Nephron progenitor cell (in vitro differentiated cells): ENCODE results near the gene ZNF580.

Experiments
- DNase-seq: peaks from one replicate; pipeline ENCODE4 v3.0.0; 2021
- H3K27ac Mint-ChIP-seq: 2 replicates; pipeline ENCODE4 v1.8.0; 2021; ENCODE audit warnings: mild to moderate bottlenecking, moderate library complexity, mixed read lengths
- H3K27me3 Mint-ChIP-seq: 2 replicates; pipeline ENCODE4 v1.8.0; 2021; ENCODE audit warnings: mild to moderate bottlenecking, low read depth, mixed read lengths; ENCODE audit not compliant: poor library complexity
- H3K36me3 Mint-ChIP-seq: 2 replicates; pipeline ENCODE4 v1.8.0; 2021; ENCODE audit warnings: low read depth, mixed read lengths
- H3K4me1 Mint-ChIP-seq: 2 replicates; pipeline ENCODE4 v1.8.0; 2021; ENCODE audit warnings: mixed read lengths
- H3K4me3 Mint-ChIP-seq: 2 replicates; pipeline ENCODE4 v1.8.0; 2021; ENCODE audit warnings: mild to moderate bottlenecking, moderate library complexity, mixed read lengths
- H3K9me3 Mint-ChIP-seq: 2 replicates; pipeline ENCODE4 v1.8.0; 2021; ENCODE audit warnings: mild to moderate bottlenecking, moderate library complexity, mixed read lengths
- CTCF ChIP-seq: fragments of 200-600 bp; sonication (generic); IDR thresholded peaks from 2 replicates; pipeline ENCODE4 v1.5.0; 2021; ENCODE audit warnings: antibody characterized with exemption

The ZNF580 gene

GRCh38 chr19:55619286-55619685 is 21.5 kb upstream of the ZNF580 start:
- Mint-ChIP-seq H3K27me3 (no peaks in the 10 kb centered on the region), H3K9me3 (no peaks in the 10 kb centered on the region), H3K27ac (peak overlapping the region; percentile 91), H3K4me3 (no peak overlapping the region), H3K4me1 (peaks cover 16% of the 10 kb centered on the region), H3K36me3 (peaks cover 40% of the 10 kb centered on the region)
- DNase-seq, result no peak
- TF ChIP-seq CTCF, result no peak

GRCh38 chr19:55620410-55621204 is 20.2 kb upstream of the ZNF580 start:
- Mint-ChIP-seq H3K4me3 (no peak overlapping the region), H3K4me1 (peaks cover 23% of the 10 kb centered on the region), H3K27ac (peak overlapping the region; percentile 68), H3K27me3 (no peaks in the 10 kb centered on the region), H3K9me3 (no peaks in the 10 kb centered on the region), H3K36me3 (peaks cover 40% of the 10 kb centered on the region)
- no peak for TF ChIP-seq CTCF
- DNase-seq, result no peak

GRCh38 chr19:55621205-55621672 is 19.6 kb upstream of the ZNF580 start:
- Mint-ChIP-seq H3K9me3 (no peaks in the 10 kb centered on the region), H3K4me1 (peaks cover 23% of the 10 kb centered on the region), H3K36me3 (peaks cover 40% of the 10 kb centered on the region), H3K27me3 (no peaks in the 10 kb centered on the region), H3K27ac (no peak overlapping the region), H3K4me3 (no peak overlapping the region)
- no peak for DNase-seq
- no peak for TF ChIP-seq CTCF

GRCh38 chr19:55621673-55622231 is 19.1 kb upstream of the ZNF580 start:
- H3K4me1 Mint-ChIP-seq, result peaks cover 23% of the 10 kb centered on the region
- no peak overlapping the region for H3K4me3 Mint-ChIP-seq
- H3K9me3 Mint-ChIP-seq, result no peaks in the 10 kb centered on the region
- peaks cover 38% of the 10 kb centered on the region for H3K36me3 Mint-ChIP-seq
- H3K27ac Mint-ChIP-seq, result no peak overlapping the region
- peaks cover 3% of the 10 kb centered on the region for H3K27me3 Mint-ChIP-seq
- no peak for TF ChIP-seq CTCF
- DNase-seq, result no peak

GRCh38 chr19:55622242-55622969 is 18.4 kb upstream of the ZNF580 start:
- no peaks in the 10 kb centered on the region for H3K9me3 Mint-ChIP-seq
- no peak for DNase-seq
- no peak overlapping the region for H3K27ac Mint-ChIP-seq
- H3K27me3 Mint-ChIP-seq, result peaks cover 5% of the 10 kb centered on the region
- no peak overlapping the region for H3K4me3 Mint-ChIP-seq
- peaks cover 21% of the 10 kb centered on the region for H3K4me1 Mint-ChIP-seq
- TF ChIP-seq CTCF, result no peak
- H3K36me3 Mint-ChIP-seq, result peaks cover 31% of the 10 kb centered on the region
